Heart left ventricle (tissue), 13 donors: ENCODE measurements around the gene CEBPA.

Source experiments
- CTCF ChIP-seq, 12 donors: fragments of 200-600 bp; sonication (generic) in 4 of 12; IDR thresholded peaks; one replicate each; pipeline versions ENCODE4 v1.5.0 to v1.8.0; 2018 to 2022; ENCODE audit warnings: antibody characterized with exemption in 12 of 12, mild to moderate bottlenecking in 5 of 12
- POLR2A ChIP-seq, 2 donors: fragments of 450-650 bp; IDR thresholded peaks; one replicate each; pipeline ENCODE4 v1.6.1; 2017; ENCODE audit warnings: antibody characterized with exemption in 2 of 2, mild to moderate bottlenecking in 2 of 2, moderate library complexity in 2 of 2
- donor health status: ischemic (EF 13 %, LVEDD 7.1; RV severe dilation, severe dysfunction).
- donor health status: DM: no; HTN: yes; CAD: no.
- donor health status: DM: no; HTN: no; CAD: no.
- donor health status: ischemic (EF 25% LVEDD 6.9; RV normal size, moderate dysfunction).
- donor health status: ischemic (EF 25% LVEDD 5.7; RV mildly dilated, moderate dysfunction).
- donor health status: ischemic (EF 35%, LVEDD 5.7; RV mildly dilated, moderate dysfunction).
- donor health status: nonischemic (EF 11% LVEDD 7.7; RV severe dilation, severe dysfunction).
- donor health status: DM: yes; HTN: yes; CAD: no.
- donor health status: PGD.
- donor health status: ischemic (EF 29% LVEDD 5.4; RV normal size, mild dysfunction).
- donor health status: nonischemic (EF 23%, LVEDD 6.1; RV moderate dilation, normal function).

DNA sequence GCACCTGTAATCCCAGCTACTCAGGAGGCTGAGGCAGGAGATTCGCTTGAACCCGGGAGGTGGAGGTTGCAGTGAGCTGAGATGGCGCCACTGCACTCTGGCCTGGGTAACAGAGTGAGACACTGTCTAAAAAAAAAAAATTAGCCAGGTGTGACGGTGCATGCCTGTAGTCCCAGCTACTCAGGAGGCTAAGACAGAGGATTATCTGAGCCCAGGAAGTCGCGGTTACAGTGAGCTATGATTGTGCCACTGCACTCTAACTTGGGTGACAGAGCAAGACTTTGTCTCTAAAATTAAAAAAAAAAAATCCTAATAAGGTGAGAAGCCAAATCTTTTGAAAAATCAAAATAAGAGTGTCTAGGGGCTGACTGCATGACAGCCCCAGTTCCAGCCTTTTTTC, 9.7 kb upstream of the CEBPA start:
- TF ChIP-seq CTCF (IDR thresholded peaks at IDR 0.05): no peak
- TF ChIP-seq POLR2A (IDR thresholded peaks at IDR 0.05): no peak
